HepG2 (cell line): ENCODE measurements around the gene CBLN3. TPM values are rescaled to one million over a fixed set of nuclear protein-coding genes. Genes with fewer than 3 reads are reported as not detected.

ENCODE experiments used
- ATAC-seq: fragments of 200-7000 bp; cut with Tn5 transposase; 3 replicates; pipeline ENCODE4 v1.9.1; 2020; ENCODE audit warnings: mild to moderate bottlenecking, moderate library complexity
- BruUV-seq: library from RNA; stranded (reverse); fragments of 400-500 nt; replicated peaks from 2 replicates; lab custom pipeline; 2021; lab: Mats Ljungman, UMichigan
- CTCF ChIA-PET: fragments of 300-600 bp; formaldehyde crosslinking; extraction: SDS; loops from one replicate; lab custom pipeline; 2021; ENCODE audit warnings: low total read pairs, inconsistent platforms, low intra/inter-chr PET ratio; lab: Yijun Ruan, JAX
- POLR2A ChIA-PET: fragments of 350-600 bp; sonication (Branson Sonifier 250); formaldehyde crosslinking; loops from one replicate; lab custom pipeline; 2020; ENCODE audit warnings: antibody characterized with exemption, inconsistent platforms; lab: Yijun Ruan, JAX
- DNase-seq: peaks from one replicate; pipeline ENCODE4 v3.0.0-alpha.2; 2015; ENCODE audit warnings: low spot score
- FAIRE-seq: peaks from 3 replicates; lab custom pipeline; 2011; peaks lifted over from hg19 to GRCh38; lab: Jason Lieb, UNC
- H2AFZ ChIP-seq: one replicate; pipeline ENCODE4 v1.6.1; 2011; ENCODE audit warnings: low read length, inconsistent platforms
- H3K27ac ChIP-seq: fragments of 300-600 bp; 3 replicates; pipeline ENCODE4 v1.8.0; 2011; ENCODE audit warnings: mixed run types, mild to moderate bottlenecking, mixed read lengths, low read length, inconsistent platforms; ENCODE audit not compliant: insufficient read depth; ENCODE audit errors: extremely low read length
- H3K27me3 ChIP-seq, 2 experiments: fragments of 200-600 bp in 1 of 2; 2 replicates in 1 of 2; 3 replicates in 1 of 2; pipeline versions ENCODE4 v1.6.0 to v1.8.0; 2011; ENCODE audit warnings: low read length in 2 of 2, mild to moderate bottlenecking in 2 of 2, moderate library complexity in 2 of 2, inconsistent platforms in 1 of 2; ENCODE audit not compliant: insufficient read depth in 2 of 2, control insufficient read depth in 1 of 2
- H3K36me3 ChIP-seq, 2 experiments: fragments of 200-600 bp in 1 of 2; replicated peaks in 1 of 2; 2 replicates in 1 of 2; 3 replicates in 1 of 2; pipeline versions ENCODE4 v1.5.1 to v1.8.0; 2011; ENCODE audit warnings: low read length in 2 of 2, inconsistent platforms in 1 of 2; ENCODE audit not compliant: insufficient read depth in 2 of 2, control insufficient read depth in 1 of 2
- H3K4me1 ChIP-seq: 2 replicates; pipeline ENCODE4 v1.5.1; 2012; ENCODE audit warnings: low read length, inconsistent platforms; ENCODE audit not compliant: insufficient read depth
- H3K4me2 ChIP-seq: 2 replicates; pipeline ENCODE4 v1.6.0; 2011; ENCODE audit warnings: low read depth, low read length, inconsistent platforms
- H3K4me3 ChIP-seq, 3 experiments: fragments of 200-600 bp in 1 of 3; sonication (generic), shearing (Covaris generic) in 1 of 3; replicated peaks in 1 of 3; 2 replicates each; pipeline ENCODE4 v1.5.1; 2011 to 2016; ENCODE audit warnings: low read length in 3 of 3, inconsistent platforms in 2 of 3, low read depth in 2 of 3, mild to moderate bottlenecking in 2 of 3, control low read depth in 1 of 3, mixed read lengths in 1 of 3; ENCODE audit not compliant: insufficient read depth in 1 of 3
- H3K79me2 ChIP-seq: one replicate; pipeline ENCODE4 v1.6.1; 2011; ENCODE audit warnings: low read length, inconsistent platforms; ENCODE audit not compliant: insufficient read depth
- H3K9ac ChIP-seq: 2 replicates; pipeline ENCODE4 v1.6.0; 2011; ENCODE audit warnings: mild to moderate bottlenecking, low read depth, low read length, inconsistent platforms; ENCODE audit not compliant: insufficient read depth
- H3K9me3 ChIP-seq: 2 replicates; pipeline ENCODE4 v1.5.1; 2012; ENCODE audit warnings: mild to moderate bottlenecking, low read length
- H4K20me1 ChIP-seq: 2 replicates; pipeline ENCODE4 v1.6.0; 2011; ENCODE audit warnings: inconsistent platforms, mild to moderate bottlenecking, low read length, moderate library complexity; ENCODE audit not compliant: insufficient read depth
- FLYWCH1 ChIP-seq: sonication (generic); formaldehyde crosslinking; IDR thresholded peaks from 2 replicates; pipeline ENCODE4 v1.8.1; 2023; ENCODE audit warnings: mild to moderate bottlenecking, missing genetic modification reagents
- NFE2L1 ChIP-seq: sonication (generic); formaldehyde crosslinking; IDR thresholded peaks from 2 replicates; pipeline ENCODE4 v1.4.0; 2020; ENCODE audit warnings: missing genetic modification reagents, mild to moderate bottlenecking, borderline replicate concordance
- ZEB1 ChIP-seq: IDR thresholded peaks from 2 replicates; pipeline ENCODE4 v1.6.1; 2012; ENCODE audit warnings: mild to moderate bottlenecking, low read depth, inconsistent platforms; ENCODE audit not compliant: insufficient replicate concordance
- ZNF687 ChIP-seq: sonication (generic); formaldehyde crosslinking; IDR thresholded peaks from 2 replicates; pipeline ENCODE4 v1.5.1; 2020; ENCODE audit warnings: mild to moderate bottlenecking, missing genetic modification reagents, moderate library complexity
- WGBS: methylation state at CpG from one replicate; pipeline ENCODE4 v1.1.6; 2017; ENCODE audit warnings: low lambda C conversion rate; 5-methylcytosine and 5-hydroxymethylcytosine counted together
- in situ Hi-C: cut with HindIII; loops from 2 replicates; pipeline ENCODE4 v1.10.0; 2017; ENCODE audit warnings: low pct_unique_long_range_greater_than_20kb; ENCODE audit not compliant: extremely low pct_ligation_motif_present
- intact Hi-C: fragments of 100-400 bp; cut with micrococcal nuclease; formaldehyde crosslinking; loops from one replicate; pipeline ENCODE4 v1.10.0; 2022; ENCODE audit not compliant: unreplicated experiment
- polyA plus RNA-seq, 8 experiments: library from polyadenylated mRNA; depleted of rRNA in 3 of 8; stranded (reverse) in 7 of 8; unstranded in 1 of 8; fragments of >200 nt; fragmentation: Illumina TruSeq in 4 of 8; extraction: Trizol in 4 of 8; gene quantifications; 2 replicates each; pipeline versions ENCODE4 v1.2.1 to v1.2.3, GENCODE V29; 2011 to 2016; ENCODE audit warnings: low read depth in 4 of 8, missing spikeins in 1 of 8, mixed read lengths in 1 of 8; ENCODE audit not compliant: insufficient read depth in 1 of 8
- total RNA-seq, 5 experiments: library from RNA; depleted of rRNA; stranded (reverse); fragments of >200 nt; fragmentation: Illumina TruSeq; extraction: Trizol; gene quantifications; 2 replicates each; pipeline ENCODE4 v1.2.3, GENCODE V29; 2016; ENCODE audit warnings: low read depth in 1 of 5

The CBLN3 gene
- total and polyA plus RNA-seq, 2 of the 13 experiments (the other 11 are each of a cell fraction or from before 2014, with no cell fraction given), result 0.66 to 0.98 TPM

DNA sequence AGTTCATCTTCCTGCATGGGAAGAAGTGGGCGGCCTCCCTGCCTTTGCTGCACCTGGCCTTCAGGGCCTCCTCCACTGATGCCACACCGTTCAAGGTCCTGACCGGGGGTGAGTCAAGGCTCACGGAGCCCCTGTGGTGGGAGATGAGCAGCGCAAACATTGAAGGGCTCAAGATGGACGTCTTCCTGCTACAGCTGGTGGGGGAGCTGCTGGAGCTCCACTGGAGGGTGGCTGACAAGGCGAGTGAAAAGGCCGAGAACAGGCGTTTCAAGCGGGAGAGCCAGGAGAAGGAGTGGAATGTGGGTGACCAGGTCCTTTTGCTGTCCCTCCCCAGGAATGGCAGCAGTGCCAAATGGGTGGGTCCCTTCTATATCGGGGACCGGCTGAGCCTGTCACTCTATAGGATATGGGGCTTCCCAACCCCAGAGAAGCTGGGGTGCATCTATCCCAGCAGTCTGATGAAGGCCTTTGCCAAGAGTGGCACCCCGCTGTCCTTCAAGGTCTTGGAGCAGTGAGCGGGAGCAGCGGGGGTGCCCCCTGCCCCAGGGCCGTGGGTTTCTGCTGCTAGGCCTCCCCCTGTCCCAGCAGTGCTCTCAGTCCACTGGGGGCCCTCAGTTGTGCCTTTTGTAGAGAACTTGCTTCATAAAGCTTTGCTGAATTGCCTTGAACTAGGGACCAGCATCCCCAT lies 12.4 kb downstream of the CBLN3 start:
- Histone ChIP-seq H4K20me1 (no peaks in the 10 kb centered on the region), H3K27me3 (peaks cover 0 to 7% of the 10 kb centered on the region in 2 experiments; a peak in 1 of 5 replicates), H3K4me2 (no peak overlapping the region), H2AFZ (no peak overlapping the region), H3K27ac (no peak overlapping the region), H3K9ac (no peak overlapping the region), H3K36me3 (no peaks in the 10 kb centered on the region), H3K4me1 (no peaks in the 10 kb centered on the region), H3K4me3 (no peak overlapping the region), H3K9me3 (no peaks in the 10 kb centered on the region), H3K79me2 (no peaks in the 10 kb centered on the region)
- in situ Hi-C loops (no loop called here), intact Hi-C loops (no loop called here)
- TSS peak; percentile 39 for BruUV-seq
- no peak for DNase-seq
- TF ChIP-seq FLYWCH1 (CRISPR knock-in tag) (0 out of 2 replicates have a peak, but pooled peaks have one; percentile 51), ZEB1 (no peak), ZNF687 (peak; percentile 17), NFE2L1 (CRISPR knock-in tag) (0 out of 2 replicates have a peak, but pooled peaks have one; percentile 20)
- CTCF ChIA-PET, result no interaction called here
- no peak; the same call in 2 of the 3 replicates for ATAC-seq
- FAIRE-seq, result no peak
- POLR2A ChIA-PET, result interaction anchor here (2.3 to 6.6 kb wide), 2 partner anchors 7 to 14 kb away, joined by 6 to 46 read pairs; partner anchors contain the start of genes CBLN3 and KHNYN
- WGBS, result 64% methylated on average over 16 of the region's 16 CpGs
